Left lobe of liver (tissue), 2 donors: ENCODE data around the gene PIP5K1B. TPM values are rescaled to one million over a fixed set of nuclear protein-coding genes. Genes with fewer than 3 reads are reported as not detected.

ENCODE experiments used
- ATAC-seq: fragments of 200-7000 bp; cut with Tn5 transposase; one replicate; pipeline ENCODE4 v1.9.1; 2020; ENCODE audit warnings: mild to moderate bottlenecking, moderate library complexity
- DNase-seq: peaks from one replicate; pipeline ENCODE4 v3.0.0-alpha.2; 2020; ENCODE audit warnings: low spot score
- total RNA-seq: library from RNA; stranded (reverse); gene quantifications from one replicate; pipeline ENCODE4 v1.2.1, GENCODE V29; 2021
- donor health status: DM: no; HTN: no; CAD: no; lungs with moderate emphysema.
- donor health status: DM: no; HTN: yes; CAD: no.

Gene PIP5K1B
- total RNA-seq, 1 donor from 2014 or later, result 0.30 TPM

- DNase-seq, result no peak
- ATAC-seq, result no peak
These were observed 64.8 kb downstream of the PIP5K1B start for GRCh38 chr9:68769852-68770251.

DNA sequence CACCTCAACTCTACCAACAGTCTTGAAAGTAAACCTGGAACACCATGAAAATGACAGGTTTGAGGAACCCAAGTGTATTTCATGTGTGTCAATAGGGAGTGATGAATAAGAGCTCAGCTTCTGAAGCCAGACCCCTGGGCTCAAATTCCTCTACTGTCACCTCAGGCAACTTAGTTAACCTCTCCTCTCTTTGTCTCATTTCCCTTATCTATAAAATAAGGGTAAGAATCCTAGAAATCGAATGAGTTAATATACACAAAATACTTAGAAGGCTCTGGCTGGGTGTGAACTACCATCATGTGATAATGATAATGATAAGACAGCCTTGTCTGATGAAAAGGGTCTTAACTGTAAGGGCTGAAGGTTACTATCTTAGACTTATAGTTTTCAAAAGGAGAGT lies 66.3 kb downstream of the PIP5K1B start:
- ATAC-seq (no peak), DNase-seq (no peak)

- DNase-seq, result no peak
These were observed 70.1 kb downstream of the PIP5K1B start for GRCh38 chr9:68775003-68775730.

GRCh38 chr9:68777070-68777763 lies 72.2 kb downstream of the PIP5K1B start:
- no peak for ATAC-seq

More at GRCh38 chr9:68775003-68775730, 70.1 kb downstream of the PIP5K1B start:
- ATAC-seq, result no peak

DNA sequence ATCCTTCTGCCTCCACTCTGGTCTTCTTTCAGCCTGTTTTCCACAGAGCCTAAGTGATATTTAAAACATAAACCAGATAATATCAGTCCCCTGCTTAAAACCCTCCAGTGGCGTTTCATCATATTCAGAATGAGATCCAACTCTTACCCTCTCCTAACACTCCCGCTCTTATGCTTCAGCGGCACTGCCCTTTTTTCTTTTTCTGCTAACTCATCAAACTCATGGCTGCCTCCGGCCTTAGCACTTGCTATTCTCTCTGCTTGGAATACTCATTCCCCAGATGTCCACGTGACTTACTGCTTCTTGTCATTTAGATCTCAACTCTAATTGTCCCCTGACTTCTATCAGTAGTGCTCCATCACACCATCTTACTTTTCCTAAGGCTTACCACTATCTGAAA lies 73.6 kb downstream of the PIP5K1B start:
- no peak for ATAC-seq
- DNase-seq, result no peak

More at GRCh38 chr9:68777070-68777763, 72.2 kb downstream of the PIP5K1B start:
- DNase-seq, result no peak

GRCh38 chr9:68779558-68780379 lies 74.7 kb downstream of the PIP5K1B start:
- ATAC-seq (peak; percentile 91), DNase-seq (peak; percentile 94)

DNA sequence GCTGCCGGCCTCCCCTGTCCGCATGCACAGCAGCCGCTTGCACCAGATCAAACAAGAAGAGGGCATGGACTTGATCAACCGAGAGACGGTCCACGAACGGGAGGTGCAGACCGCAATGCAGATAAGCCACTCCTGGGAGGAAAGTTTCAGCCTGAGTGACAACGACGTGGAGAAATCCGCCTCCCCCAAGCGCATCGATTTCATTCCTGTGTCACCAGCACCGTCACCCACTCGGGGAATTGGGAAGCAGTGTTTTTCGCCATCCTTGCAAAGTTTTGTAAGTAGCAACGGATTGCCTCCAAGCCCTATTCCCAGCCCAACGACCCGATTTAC lies 75.3 kb downstream of the PIP5K1B start:
- no peak for ATAC-seq
- no peak for DNase-seq

DNA sequence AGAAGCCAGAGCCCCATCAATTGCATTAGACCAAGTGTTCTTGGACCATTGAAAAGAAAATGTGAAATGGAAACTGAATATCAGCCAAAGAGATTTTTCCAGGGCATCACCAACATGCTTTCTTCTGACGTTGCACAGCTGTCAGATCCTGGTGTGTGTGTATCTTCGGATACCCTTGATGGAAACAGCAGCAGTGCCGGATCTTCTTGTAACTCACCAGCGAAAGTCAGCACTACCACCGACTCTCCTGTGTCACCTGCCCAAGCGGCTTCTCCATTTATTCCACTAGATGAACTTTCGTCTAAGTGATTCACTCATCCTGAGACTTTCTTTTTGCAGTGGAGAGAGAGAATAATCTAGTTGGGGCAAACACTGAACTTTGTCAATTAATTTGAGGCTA lies 75.7 kb downstream of the PIP5K1B start:
- DNase-seq, result no peak

GRCh38 chr9:68781928-68782327 lies 76.9 kb downstream of the PIP5K1B start:
- ATAC-seq (no peak), DNase-seq (no peak)

More for the DNA sequence above, 75.7 kb downstream of the PIP5K1B start:
- no peak for ATAC-seq

DNA sequence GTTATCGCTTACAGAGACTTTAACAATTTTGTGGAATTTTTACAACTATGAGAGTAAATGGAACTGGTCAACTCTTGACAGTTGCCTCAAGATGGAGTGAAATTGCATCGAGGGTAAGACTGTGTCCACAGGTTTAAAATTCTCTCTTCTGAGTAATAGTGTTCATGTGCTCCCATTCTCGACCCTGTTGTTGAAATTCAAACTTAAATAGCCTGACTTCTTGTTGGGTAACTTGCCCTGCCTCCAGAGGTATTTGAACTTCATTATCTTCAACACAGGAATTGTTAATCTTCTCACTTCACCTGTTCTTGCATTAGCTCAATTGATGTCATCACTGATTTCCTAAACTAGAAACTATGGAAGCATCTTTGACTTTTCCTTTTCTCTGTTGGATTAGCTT lies 77.5 kb downstream of the PIP5K1B start:
- no peak for ATAC-seq
- no peak for DNase-seq

DNA sequence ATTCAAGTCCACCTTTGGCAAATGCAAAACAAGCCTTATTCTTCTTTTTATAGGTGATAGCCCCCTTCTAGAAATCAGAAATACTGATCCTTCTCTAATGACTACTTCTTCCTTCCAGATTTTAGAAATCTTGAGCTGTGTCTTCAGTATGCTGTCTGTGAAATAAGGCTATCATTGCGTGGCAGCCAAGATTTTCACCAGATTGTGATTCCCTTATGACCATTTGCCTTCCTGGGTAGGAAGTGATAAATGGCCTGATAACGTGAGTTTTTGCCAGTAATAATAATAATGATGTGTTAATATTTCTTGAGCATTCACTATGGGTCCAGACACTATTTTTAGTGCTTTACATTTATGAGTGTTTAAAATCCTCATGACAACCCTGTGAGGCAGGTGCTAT lies 80.9 kb downstream of the PIP5K1B start:
- ATAC-seq (no peak), DNase-seq (no peak)

- no peak for ATAC-seq
- DNase-seq, result no peak
These were observed 86.1 kb downstream of the PIP5K1B start for GRCh38 chr9:68791169-68791568.

DNA sequence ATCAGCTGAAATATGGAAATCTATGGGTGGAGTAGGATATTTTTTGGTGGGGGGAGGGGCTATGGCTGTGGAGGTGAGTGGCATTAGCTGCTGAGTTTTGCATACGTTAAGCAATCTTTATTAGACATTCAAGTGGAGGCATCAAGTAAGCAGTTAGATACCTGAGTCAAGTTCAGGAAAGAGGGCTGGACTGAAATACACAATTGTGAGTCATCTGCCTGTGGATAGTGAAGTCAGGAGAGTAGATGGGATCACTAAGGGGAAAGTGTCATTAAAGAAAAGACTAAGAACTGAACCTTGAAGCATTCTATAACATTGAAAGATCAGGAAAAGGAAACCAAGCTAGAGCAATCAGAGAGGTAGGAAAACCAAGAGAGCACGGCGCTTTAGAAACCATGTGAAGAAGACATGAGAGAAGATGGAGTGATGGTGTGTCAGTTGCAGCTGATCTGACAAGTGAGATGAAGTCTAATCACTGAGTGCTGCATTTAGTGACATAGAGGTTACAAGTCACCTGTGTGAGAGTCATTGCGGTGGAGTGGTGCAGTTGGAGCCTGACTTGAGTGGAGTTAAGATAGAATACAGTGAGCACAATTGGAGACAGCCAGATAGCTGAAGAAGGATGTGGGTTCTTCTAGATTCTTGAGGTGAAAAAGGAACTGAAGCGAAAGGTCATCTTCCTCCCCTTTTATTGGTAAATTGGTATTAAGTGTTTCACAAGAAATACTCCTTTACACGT lies 88.7 kb downstream of the PIP5K1B start:
- DNase-seq (no peak), ATAC-seq (no peak)

GRCh38 chr9:68794898-68795297 lies 89.9 kb downstream of the PIP5K1B start:
- no peak for DNase-seq
- ATAC-seq, result no peak

DNA sequence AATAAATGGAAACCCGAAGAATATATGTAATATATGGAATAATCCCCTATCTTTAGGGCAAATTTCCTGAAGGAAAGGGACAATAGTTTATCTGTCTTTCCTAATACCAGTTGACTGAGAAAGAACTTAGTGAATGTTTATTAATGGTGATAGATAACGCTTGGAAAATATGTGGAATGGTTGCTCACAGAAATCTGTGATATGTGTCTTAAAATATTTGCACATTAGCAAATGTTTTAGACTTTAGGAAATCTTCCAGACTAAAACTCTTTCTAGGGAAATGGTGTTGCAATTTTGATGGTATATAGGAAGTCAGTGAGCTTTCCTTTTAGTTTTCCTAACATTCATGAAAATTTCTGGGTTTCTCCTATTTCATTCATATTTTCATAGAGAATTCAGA lies 90.4 kb downstream of the PIP5K1B start:
- DNase-seq, result no peak
- ATAC-seq, result no peak

GRCh38 chr9:68797116-68797515 lies 92.1 kb downstream of the PIP5K1B start:
- ATAC-seq, result no peak

GRCh38 chr9:68798423-68798822 lies 93.4 kb downstream of the PIP5K1B start:
- DNase-seq (no peak), ATAC-seq (no peak)

More at GRCh38 chr9:68797116-68797515, 92.1 kb downstream of the PIP5K1B start:
- DNase-seq, result no peak

GRCh38 chr9:68800836-68801235 lies 95.8 kb downstream of the PIP5K1B start:
- ATAC-seq, result no peak
- DNase-seq, result no peak

GRCh38 chr9:68802525-68803015 lies 97.5 kb downstream of the PIP5K1B start:
- ATAC-seq (no peak), DNase-seq (no peak)
